PFSK-1 (cell line): ENCODE data around the gene HMGCS2.

Source experiments
- FOXP2 ChIP-seq: optimal IDR thresholded peaks from 2 replicates; pipeline ENCODE3; 2011; ENCODE audit warnings: borderline replicate concordance, control low read depth, inconsistent platforms; ENCODE audit not compliant: insufficient read depth; ENCODE audit errors: extremely low read length, extremely low read depth
- POLR2AphosphoS5 ChIP-seq: IDR thresholded peaks from 2 replicates; pipeline ENCODE4 v1.6.1; 2012; ENCODE audit warnings: low read depth, mild to moderate bottlenecking, control low read depth, low read length, moderate library complexity
- SIN3A ChIP-seq: IDR thresholded peaks from 2 replicates; pipeline ENCODE4 v1.6.1; 2012; ENCODE audit warnings: mild to moderate bottlenecking, low read length, moderate library complexity, borderline replicate concordance; ENCODE audit not compliant: insufficient read depth
- TAF1 ChIP-seq: IDR thresholded peaks from 2 replicates; pipeline ENCODE4 v1.6.1; 2012; ENCODE audit warnings: low read length, control low read depth, borderline replicate concordance; ENCODE audit not compliant: insufficient read depth
- TF ChIP-seq, protein P1 (sequence below), 2 experiments: IDR thresholded peaks; 2 replicates each; pipeline versions ENCODE4 v1.6.1 to v1.8.0; 2011 to 2012; ENCODE audit warnings: low read depth in 2 of 2, low read length in 2 of 2, control low read depth in 1 of 2, inconsistent platforms in 1 of 2, mild to moderate bottlenecking in 1 of 2, moderate library complexity in 1 of 2; ENCODE audit not compliant: insufficient read depth in 1 of 2

Gene HMGCS2

DNA sequence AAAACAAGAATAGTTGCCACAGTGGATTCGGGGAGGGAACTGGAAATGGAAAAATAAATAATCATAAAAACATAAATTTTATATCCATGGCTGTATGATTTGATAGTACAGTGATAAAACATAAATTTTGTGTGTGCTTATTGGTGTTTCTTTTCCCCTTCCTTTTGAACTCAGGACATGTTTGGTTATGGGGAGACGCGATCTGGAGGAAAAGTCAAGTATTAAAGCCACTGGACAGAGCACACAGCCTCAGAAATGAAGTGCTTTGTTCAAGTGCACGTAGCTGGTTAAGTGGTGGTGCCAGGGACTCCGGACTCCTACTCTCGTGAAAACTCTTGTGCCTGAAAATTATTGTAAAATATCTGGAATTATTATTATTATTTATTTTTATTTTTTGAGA, 9.7 kb upstream of the HMGCS2 start:
- TF ChIP-seq, protein P1, sequence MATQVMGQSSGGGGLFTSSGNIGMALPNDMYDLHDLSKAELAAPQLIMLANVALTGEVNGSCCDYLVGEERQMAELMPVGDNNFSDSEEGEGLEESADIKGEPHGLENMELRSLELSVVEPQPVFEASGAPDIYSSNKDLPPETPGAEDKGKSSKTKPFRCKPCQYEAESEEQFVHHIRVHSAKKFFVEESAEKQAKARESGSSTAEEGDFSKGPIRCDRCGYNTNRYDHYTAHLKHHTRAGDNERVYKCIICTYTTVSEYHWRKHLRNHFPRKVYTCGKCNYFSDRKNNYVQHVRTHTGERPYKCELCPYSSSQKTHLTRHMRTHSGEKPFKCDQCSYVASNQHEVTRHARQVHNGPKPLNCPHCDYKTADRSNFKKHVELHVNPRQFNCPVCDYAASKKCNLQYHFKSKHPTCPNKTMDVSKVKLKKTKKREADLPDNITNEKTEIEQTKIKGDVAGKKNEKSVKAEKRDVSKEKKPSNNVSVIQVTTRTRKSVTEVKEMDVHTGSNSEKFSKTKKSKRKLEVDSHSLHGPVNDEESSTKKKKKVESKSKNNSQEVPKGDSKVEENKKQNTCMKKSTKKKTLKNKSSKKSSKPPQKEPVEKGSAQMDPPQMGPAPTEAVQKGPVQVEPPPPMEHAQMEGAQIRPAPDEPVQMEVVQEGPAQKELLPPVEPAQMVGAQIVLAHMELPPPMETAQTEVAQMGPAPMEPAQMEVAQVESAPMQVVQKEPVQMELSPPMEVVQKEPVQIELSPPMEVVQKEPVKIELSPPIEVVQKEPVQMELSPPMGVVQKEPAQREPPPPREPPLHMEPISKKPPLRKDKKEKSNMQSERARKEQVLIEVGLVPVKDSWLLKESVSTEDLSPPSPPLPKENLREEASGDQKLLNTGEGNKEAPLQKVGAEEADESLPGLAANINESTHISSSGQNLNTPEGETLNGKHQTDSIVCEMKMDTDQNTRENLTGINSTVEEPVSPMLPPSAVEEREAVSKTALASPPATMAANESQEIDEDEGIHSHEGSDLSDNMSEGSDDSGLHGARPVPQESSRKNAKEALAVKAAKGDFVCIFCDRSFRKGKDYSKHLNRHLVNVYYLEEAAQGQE (IDR thresholded peaks at IDR 0.05; ENCODE audit: insufficient read depth in 1 of 2, low read depth in 2 of 2, low read length in 2 of 2): no peak
- TF ChIP-seq SIN3A (no peak), TAF1 (no peak), POLR2AphosphoS5 (no peak), FOXP2 (no peak)

DNA sequence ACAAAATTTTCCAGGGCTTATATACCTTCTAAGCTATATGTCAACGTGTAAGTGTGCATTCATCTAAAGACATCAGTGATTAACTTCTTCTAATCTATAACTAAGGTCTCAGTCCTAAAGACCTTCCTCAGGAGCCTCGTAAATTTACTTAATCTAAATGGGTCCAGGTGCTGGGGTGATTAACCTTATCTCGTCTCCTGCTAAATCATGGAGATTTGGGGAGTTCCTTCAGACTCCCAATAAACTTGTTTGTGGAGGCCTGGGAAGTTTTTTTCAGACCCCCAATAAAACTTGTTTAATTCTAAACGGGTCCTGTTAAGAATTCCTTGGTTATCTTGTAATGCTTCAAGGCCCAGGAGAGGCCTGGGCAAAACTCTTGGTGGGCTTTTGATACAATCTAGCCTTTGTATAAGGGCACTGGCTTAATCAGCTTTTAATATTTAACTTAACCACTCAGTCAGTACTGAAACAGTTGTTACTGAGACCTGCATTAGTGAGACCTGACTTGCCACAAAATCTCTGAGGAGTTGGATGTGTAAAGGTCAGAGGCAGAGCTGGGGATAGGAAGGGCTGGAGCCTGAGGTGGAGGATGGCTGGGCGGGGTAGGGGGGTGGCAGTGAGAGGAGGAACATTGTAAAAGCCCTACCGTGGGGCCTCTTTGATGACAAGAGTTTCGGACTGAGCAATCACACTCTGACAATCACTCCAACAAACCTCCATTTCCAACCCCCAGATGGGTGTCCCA, 6.2 kb upstream of the HMGCS2 start:
- TF ChIP-seq SIN3A (no peak), POLR2AphosphoS5 (no peak), FOXP2 (no peak), TAF1 (no peak)
- TF ChIP-seq, protein P1 (IDR thresholded peaks at IDR 0.05; ENCODE audit: insufficient read depth in 1 of 2, low read depth in 2 of 2, low read length in 2 of 2): no peak

DNA sequence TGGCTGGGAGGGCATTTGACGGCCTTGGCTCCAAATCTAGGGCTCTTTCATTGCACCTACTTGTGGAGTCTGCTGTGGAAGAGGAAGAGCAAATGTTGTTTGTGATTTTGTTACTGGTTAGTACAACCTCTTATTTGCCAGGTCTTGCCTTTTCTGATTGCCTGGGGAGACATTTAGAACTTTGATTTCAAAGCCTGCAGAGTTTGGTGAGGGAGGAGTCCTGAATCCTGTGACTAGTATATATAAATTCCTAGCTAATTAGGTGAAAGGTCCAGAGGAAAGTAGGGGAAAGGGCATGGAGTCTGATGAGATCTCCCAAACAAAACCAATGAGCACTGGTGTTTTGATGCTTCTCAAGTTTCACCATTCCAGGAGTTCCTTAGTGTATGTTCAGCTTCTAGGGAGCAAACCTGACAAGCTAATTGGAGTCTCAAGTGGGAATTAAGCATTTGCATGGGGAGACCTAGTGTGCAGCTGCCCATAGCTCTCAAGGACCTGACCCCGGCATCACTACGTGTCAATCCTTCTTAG, 5.1 kb upstream of the HMGCS2 start:
- no peak for TF ChIP-seq FOXP2
- TF ChIP-seq POLR2AphosphoS5: no peak
- no peak for TF ChIP-seq TAF1
- TF ChIP-seq, protein P1 (IDR thresholded peaks at IDR 0.05; ENCODE audit: insufficient read depth in 1 of 2, low read depth in 2 of 2, low read length in 2 of 2): no peak
- TF ChIP-seq SIN3A: no peak

DNA sequence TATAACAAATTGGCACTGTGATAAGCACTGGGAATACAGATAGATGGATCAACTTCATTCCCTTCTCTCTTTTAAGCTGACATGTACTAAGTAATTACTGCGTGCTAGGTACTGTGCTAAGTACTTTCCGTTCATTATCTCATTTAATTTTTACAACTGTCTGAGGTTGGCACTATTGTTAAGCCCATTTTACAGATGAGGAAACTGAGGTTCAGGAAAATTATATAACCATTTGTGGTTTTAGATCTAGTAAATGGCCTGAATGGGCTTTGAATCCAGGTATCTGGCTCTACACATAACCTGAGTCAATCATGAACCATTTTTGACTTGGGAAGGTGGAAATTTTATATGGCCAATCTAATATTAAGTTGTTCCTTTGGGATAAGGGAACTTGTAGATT, 3.6 kb upstream of the HMGCS2 start:
- TF ChIP-seq SIN3A (no peak), POLR2AphosphoS5 (no peak), FOXP2 (no peak), TAF1 (no peak)
- TF ChIP-seq, protein P1 (IDR thresholded peaks at IDR 0.05; ENCODE audit: insufficient read depth in 1 of 2, low read depth in 2 of 2, low read length in 2 of 2): no peak
